OCI-LY7 (cell line): ENCODE data around the gene STUM.

Experiments
- EZH2phosphoT487 ChIP-seq: fragments of 200-600 bp; sonication (generic); IDR thresholded peaks from 2 replicates; pipeline ENCODE4 v1.6.1; 2018; ENCODE audit warnings: low read depth, borderline replicate concordance, mild to moderate bottlenecking, mixed run types, antibody characterized with exemption, low read length, moderate library complexity, mixed read lengths
- TF ChIP-seq, protein P1 (sequence below): fragments of 200-600 bp; sonication (generic); conservative IDR thresholded peaks from 2 replicates; pipeline ENCODE4 v1.5.1; 2014; ENCODE audit warnings: mild to moderate bottlenecking, antibody characterized with exemption, low read length, moderate library complexity, mixed read lengths

DNA sequence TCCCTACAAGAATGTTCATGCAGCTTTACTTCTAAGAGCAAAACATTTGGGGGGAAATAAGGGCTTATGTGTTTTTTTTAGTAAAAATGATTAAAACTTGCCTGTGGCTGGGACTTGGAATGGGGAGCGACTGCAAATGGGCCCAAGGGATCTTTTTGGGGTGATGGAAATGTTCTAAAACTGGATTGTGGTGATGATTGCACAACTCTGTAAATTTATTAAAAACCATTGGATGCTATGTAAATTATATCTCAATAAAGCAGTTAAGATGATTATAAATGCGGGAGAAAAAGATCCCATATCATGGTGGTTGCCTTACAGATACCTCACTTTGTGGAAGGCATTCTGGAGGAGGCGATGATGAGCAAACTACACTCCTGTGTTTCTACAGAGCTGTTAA, 30.2 kb upstream of the STUM start:
- TF ChIP-seq, protein P1, sequence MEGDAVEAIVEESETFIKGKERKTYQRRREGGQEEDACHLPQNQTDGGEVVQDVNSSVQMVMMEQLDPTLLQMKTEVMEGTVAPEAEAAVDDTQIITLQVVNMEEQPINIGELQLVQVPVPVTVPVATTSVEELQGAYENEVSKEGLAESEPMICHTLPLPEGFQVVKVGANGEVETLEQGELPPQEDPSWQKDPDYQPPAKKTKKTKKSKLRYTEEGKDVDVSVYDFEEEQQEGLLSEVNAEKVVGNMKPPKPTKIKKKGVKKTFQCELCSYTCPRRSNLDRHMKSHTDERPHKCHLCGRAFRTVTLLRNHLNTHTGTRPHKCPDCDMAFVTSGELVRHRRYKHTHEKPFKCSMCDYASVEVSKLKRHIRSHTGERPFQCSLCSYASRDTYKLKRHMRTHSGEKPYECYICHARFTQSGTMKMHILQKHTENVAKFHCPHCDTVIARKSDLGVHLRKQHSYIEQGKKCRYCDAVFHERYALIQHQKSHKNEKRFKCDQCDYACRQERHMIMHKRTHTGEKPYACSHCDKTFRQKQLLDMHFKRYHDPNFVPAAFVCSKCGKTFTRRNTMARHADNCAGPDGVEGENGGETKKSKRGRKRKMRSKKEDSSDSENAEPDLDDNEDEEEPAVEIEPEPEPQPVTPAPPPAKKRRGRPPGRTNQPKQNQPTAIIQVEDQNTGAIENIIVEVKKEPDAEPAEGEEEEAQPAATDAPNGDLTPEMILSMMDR: no peak
- no peak for TF ChIP-seq EZH2phosphoT487
